ENCODE measurements around the gene KRTAP4-4.
"Not testable (repeated sequence)": the region's sequence is repeated elsewhere in the genome, so short reads cannot be mapped to it uniquely, and the experiment has no call there.

The KRTAP4-4 gene

DNA sequence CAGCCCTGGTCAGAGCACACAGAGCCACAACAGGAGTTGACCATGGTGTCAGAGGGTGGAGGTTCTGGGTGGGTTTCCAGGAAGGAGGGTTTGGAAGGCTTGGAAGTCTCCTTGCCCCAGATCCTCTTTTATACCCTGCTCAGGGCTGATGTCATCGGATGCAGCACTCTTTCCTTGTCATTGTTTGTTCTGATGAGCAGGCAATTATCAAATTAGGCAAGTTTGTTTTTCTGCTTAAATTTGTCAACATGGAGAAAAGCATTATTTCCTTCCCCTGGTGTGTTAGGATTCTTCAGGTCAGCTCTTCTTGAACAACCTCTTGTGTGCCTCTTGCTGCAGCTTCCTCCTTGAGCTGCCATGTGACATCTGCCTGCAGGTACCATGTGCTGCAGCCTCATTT, at the start of gene KRTAP4-4:
KRTAP4-4 (minus strand) TSS at position 101 of the 400 bp plus-strand sequence; CDS start at position 44, 57 bp downstream.
- TF ChIP-seq, protein P1, sequence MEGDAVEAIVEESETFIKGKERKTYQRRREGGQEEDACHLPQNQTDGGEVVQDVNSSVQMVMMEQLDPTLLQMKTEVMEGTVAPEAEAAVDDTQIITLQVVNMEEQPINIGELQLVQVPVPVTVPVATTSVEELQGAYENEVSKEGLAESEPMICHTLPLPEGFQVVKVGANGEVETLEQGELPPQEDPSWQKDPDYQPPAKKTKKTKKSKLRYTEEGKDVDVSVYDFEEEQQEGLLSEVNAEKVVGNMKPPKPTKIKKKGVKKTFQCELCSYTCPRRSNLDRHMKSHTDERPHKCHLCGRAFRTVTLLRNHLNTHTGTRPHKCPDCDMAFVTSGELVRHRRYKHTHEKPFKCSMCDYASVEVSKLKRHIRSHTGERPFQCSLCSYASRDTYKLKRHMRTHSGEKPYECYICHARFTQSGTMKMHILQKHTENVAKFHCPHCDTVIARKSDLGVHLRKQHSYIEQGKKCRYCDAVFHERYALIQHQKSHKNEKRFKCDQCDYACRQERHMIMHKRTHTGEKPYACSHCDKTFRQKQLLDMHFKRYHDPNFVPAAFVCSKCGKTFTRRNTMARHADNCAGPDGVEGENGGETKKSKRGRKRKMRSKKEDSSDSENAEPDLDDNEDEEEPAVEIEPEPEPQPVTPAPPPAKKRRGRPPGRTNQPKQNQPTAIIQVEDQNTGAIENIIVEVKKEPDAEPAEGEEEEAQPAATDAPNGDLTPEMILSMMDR (IDR thresholded peaks at IDR 0.05; ENCODE audit: low read depth, low read length, missing control alignments), result no peak
- no peak within 1 kb of the TSS for H3K4me3 ChIP-seq (ENCODE audit: low read depth, low read length)
- no peak for DNase-seq (ENCODE audit: low read depth)

DNA sequence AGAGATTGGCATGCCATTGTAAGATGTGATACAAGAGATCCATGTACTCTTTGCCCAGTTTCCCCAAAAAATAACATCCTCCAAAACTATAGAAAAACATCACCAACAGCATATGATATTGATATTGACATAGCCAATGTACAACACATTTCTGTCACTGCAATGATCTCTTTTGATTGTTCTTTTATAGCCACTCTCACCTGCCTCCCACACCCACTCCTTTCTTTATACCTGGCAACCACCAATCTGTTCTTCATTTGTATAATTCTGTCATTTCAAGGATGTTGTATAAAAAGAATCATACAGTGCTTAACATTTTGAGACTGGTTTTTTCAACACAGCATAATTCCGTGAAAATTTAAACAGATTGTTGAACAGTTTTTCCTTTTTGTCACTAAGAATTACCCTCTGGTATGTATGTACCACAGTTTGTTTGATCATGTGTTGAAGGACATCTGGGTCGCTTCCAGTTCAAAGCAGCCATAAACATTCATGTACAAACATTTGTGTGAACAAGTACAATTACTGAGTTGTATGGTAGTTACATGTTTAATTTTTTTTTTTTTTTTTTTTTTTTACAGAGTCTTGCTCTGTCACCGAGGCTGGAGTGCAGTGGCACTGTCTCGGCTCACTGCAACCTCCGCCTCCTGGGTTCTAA, 39.0 kb upstream of the KRTAP4-4 start:
- DNase-seq (ENCODE audit: low read depth), result no peak
- TF ChIP-seq, protein P1 (IDR thresholded peaks at IDR 0.05; ENCODE audit: low read depth, low read length, missing control alignments), result no peak
- no peak overlapping the region for H3K4me3 ChIP-seq (ENCODE audit: low read depth, low read length)

DNA sequence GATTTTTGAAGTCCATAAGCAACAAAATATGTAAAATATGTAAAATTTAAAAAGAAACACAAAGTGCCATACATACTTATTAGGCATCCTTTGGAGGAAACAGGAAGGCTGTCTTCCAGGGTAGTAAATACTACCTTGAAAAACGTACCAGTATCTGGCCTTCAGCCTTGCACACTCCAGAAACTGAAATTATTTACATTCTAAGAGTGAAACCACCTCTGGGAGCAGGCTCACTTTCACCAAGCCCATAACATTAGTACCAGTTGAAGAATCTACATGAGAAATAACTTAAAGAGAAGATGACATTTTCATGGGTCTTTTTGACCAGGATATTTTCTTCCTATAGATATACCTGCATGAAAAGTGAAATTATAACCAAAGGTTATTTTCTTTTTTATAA, 35.5 kb upstream of the KRTAP4-4 start:
- no peak for DNase-seq (ENCODE audit: low read depth)
- TF ChIP-seq, protein P1 (IDR thresholded peaks at IDR 0.05; ENCODE audit: low read depth, low read length, missing control alignments), result no peak
- H3K4me3 ChIP-seq (ENCODE audit: low read depth, low read length), result no peak overlapping the region

DNA sequence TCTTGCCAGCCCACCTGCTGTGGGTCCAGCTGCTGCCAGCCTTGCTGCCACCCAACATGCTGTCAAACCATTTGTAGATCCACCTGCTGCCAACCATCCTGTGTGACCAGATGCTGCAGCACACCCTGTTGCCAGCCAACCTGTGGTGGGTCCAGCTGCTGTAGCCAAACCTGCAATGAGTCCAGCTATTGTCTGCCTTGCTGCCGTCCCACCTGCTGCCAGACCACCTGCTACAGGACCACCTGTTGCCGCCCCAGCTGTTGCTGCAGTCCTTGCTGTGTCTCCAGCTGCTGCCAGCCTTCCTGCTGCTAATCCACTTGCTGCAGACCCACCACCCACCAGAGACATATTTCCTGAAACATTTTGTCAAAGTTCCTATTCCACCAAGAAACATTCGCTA, 29.8 kb upstream of the KRTAP4-4 start:
- no peak for DNase-seq (ENCODE audit: low read depth)
- H3K4me3 ChIP-seq (ENCODE audit: low read depth, low read length), result no peak overlapping the region
- TF ChIP-seq, protein P1 (IDR thresholded peaks at IDR 0.05; ENCODE audit: low read depth, low read length, missing control alignments), result no peak

DNA sequence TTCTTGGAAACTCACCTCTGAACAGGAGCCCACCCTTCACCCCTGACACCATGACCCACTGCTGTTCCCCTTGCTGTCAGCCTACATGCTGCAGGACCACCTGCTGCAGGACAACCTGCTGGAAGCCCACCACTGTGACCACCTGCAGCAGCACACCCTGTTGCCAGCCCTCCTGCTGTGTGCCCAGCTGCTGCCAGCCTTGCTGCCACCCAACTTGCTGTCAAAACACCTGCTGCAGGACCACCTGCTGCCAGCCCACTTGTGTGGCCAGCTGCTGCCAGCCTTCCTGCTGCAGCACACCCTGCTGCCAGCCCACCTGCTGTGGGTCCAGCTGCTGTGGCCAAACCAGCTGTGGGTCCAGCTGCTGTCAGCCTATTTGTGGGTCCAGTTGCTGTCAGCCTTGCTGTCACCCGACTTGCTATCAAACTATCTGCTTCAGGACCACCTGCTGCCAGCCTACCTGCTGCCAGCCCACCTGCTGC, 29.3 kb upstream of the KRTAP4-4 start, which contains the start of gene KRTAP9-1:
KRTAP9-1 (plus strand) TSS at position 51 of the 482 bp plus-strand sequence; CDS start at position 51, 0 bp downstream.
- DNase-seq (ENCODE audit: low read depth); H3K4me3 ChIP-seq (ENCODE audit: low read depth, low read length): not testable (repeated sequence)

DNA sequence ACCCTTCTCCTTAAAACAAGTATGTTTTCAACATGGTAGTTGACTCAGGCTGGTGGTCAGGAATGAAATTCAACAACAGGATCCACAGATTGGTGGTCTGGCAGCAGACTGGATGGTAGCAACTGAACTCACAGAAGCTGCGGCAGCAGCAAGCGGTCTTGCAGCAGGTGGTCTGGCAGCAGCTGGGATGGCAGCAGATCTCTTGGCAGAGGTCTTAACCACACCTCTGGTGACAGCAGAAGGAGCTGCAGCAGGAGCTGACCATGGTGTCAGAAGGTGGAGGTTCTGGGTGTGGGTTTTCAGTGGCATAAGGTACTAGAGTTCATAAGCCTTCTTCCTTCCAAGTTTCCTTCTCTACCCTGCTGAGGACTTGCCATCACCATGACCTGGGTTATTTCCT, 26.3 kb upstream of the KRTAP4-4 start:
- no peak for DNase-seq (ENCODE audit: low read depth)
- TF ChIP-seq, protein P1 (IDR thresholded peaks at IDR 0.05; ENCODE audit: low read depth, low read length, missing control alignments), result no peak
- no peak overlapping the region for H3K4me3 ChIP-seq (ENCODE audit: low read depth, low read length)

DNA sequence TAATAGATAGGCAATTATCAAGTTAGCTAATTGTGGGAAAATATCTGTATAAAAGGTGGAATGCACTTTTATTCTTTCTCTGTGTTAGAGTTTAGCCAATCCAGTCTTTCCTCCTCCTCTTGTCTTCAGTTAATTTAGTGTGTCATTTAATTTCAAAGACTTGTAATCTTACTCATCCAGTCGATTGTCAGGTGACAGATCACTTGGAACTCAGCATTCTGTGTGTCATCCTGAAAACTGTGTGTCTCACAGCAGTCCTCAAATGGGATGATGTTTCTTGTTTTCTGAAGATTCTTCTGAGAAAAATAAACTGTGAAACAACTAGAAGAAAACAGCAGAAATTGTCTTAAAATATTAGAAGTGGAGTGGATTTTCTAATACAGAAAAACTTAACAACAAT, 24.5 kb upstream of the KRTAP4-4 start:
- TF ChIP-seq, protein P1 (IDR thresholded peaks at IDR 0.05; ENCODE audit: low read depth, low read length, missing control alignments), result no peak
- no peak for DNase-seq (ENCODE audit: low read depth)
- H3K4me3 ChIP-seq (ENCODE audit: low read depth, low read length), result no peak overlapping the region
